HCT116 (cell line): ENCODE results near the gene FBXL16. TPM values are rescaled to one million over a fixed set of nuclear protein-coding genes. Genes with fewer than 3 reads are reported as not detected.

Experiments used
- ATAC-seq: fragments of 200-7000 bp; cut with Tn5 transposase; 2 replicates; pipeline ENCODE4 v1.9.1; 2020; ENCODE audit warnings: mild to moderate bottlenecking, moderate library complexity
- BruUV-seq: library from RNA; stranded (reverse); fragments of 400-500 nt; replicated peaks from 2 replicates; lab custom pipeline; 2021; lab: Mats Ljungman, UMichigan
- CTCF ChIA-PET: fragments of 300-600 bp; sonication (Branson Sonifier 250); formaldehyde crosslinking; loops from one replicate; lab custom pipeline; 2021; ENCODE audit warnings: antibody characterized with exemption; lab: Charles Lee
- POLR2A ChIA-PET: fragments of 300-600, 350-600 bp; sonication (Branson Sonifier 250); formaldehyde crosslinking; loops from one replicate; lab custom pipeline; 2021; ENCODE audit warnings: antibody characterized with exemption; lab: Charles Lee
- RAD21 ChIA-PET, 2 experiments: fragments of 300-600 bp; sonication (Branson Sonifier 250); formaldehyde crosslinking; loops; one replicate each; lab custom pipeline; 2023; ENCODE audit warnings: low total read pairs in 2 of 2; ENCODE audit not compliant: uncharacterized antibody in 2 of 2, unreplicated experiment in 2 of 2, low non-redundant PET in 1 of 2; lab: Charles Lee
- DNase-seq: peaks from one replicate; pipeline ENCODE4 v3.0.0-alpha.2; 2010; ENCODE audit warnings: low read depth, low spot score
- H2AFZ ChIP-seq: fragments of 200-600 bp; shearing (Covaris generic), sonication (generic); 2 replicates; pipeline ENCODE4 v1.6.1; 2017; ENCODE audit warnings: low read depth, mixed run types, mixed read lengths, antibody characterized with exemption, low read length; ENCODE audit not compliant: poor library complexity, severe bottlenecking
- H3K27ac ChIP-seq: 2 replicates; pipeline ENCODE4 v1.5.1; 2012; ENCODE audit warnings: low read depth, low read length
- H3K27me3 ChIP-seq: fragments of 200-600 bp; sonication (generic); 2 replicates; pipeline ENCODE4 v1.6.1; 2016; ENCODE audit warnings: mixed run types, low read length, mixed read lengths; ENCODE audit not compliant: insufficient read depth
- H3K36me3 ChIP-seq, 2 experiments: fragments of 200-500 bp in 1 of 2; fragments of 200-600 bp in 1 of 2; sonication (Bioruptor generic) in 1 of 2; sonication (generic) in 1 of 2; 2 replicates each; pipeline versions ENCODE4 v1.5.1 to v1.6.1; 2014 to 2016; ENCODE audit warnings: low read length in 2 of 2, inconsistent platforms in 1 of 2, mixed read lengths in 1 of 2, mixed run types in 1 of 2; ENCODE audit not compliant: insufficient read depth in 2 of 2, control insufficient read depth in 1 of 2
- H3K4me1 ChIP-seq, 2 experiments: fragments of 200-600 bp in 1 of 2; sonication (generic) in 1 of 2; 2 replicates each; pipeline versions ENCODE4 v1.5.1 to v1.6.1; 2012 to 2017; ENCODE audit warnings: low read length in 2 of 2, inconsistent platforms in 1 of 2, mild to moderate bottlenecking in 1 of 2, mixed read lengths in 1 of 2, mixed run types in 1 of 2, moderate library complexity in 1 of 2; ENCODE audit not compliant: insufficient read depth in 2 of 2, control insufficient read depth in 1 of 2
- H3K4me2 ChIP-seq: fragments of 200-600 bp; sonication (generic); 2 replicates; pipeline ENCODE4 v1.6.1; 2017; ENCODE audit warnings: mixed run types, low read length, mixed read lengths
- H3K4me3 ChIP-seq, 2 experiments: fragments of 200-600 bp in 1 of 2; sonication (generic) in 1 of 2; replicated peaks in 1 of 2; 2 replicates each; pipeline ENCODE4 v1.5.1; 2011 to 2016; ENCODE audit warnings: low read length in 2 of 2, control low read depth in 1 of 2, low read depth in 1 of 2, mild to moderate bottlenecking in 1 of 2, mixed read lengths in 1 of 2, mixed run types in 1 of 2
- H3K79me2 ChIP-seq: fragments of 200-600 bp; sonication (generic); 2 replicates; pipeline ENCODE4 v1.6.1; 2017; ENCODE audit warnings: mild to moderate bottlenecking, mixed run types, low read length, moderate library complexity, mixed read lengths; ENCODE audit not compliant: insufficient read depth
- H3K9ac ChIP-seq: fragments of 200-600 bp; sonication (generic); 2 replicates; pipeline ENCODE4 v1.6.1; 2016; ENCODE audit warnings: low read length, mixed read lengths
- H3K9me2 ChIP-seq: fragments of 200-600 bp; sonication (generic), shearing (Covaris generic); 2 replicates; pipeline ENCODE4 v1.6.1; 2017; ENCODE audit warnings: mixed run types, mild to moderate bottlenecking, moderate library complexity; ENCODE audit not compliant: insufficient read depth
- H3K9me3 ChIP-seq, 2 experiments: fragments of 200-500 bp in 1 of 2; fragments of 200-600 bp in 1 of 2; sonication (Bioruptor generic) in 1 of 2; sonication (generic) in 1 of 2; 2 replicates each; pipeline ENCODE4 v1.6.1; 2014 to 2017; ENCODE audit warnings: low read length in 2 of 2, mixed read lengths in 2 of 2, inconsistent platforms in 1 of 2, low read depth in 1 of 2, mild to moderate bottlenecking in 1 of 2, mixed run types in 1 of 2, moderate library complexity in 1 of 2; ENCODE audit not compliant: control insufficient read depth in 1 of 2, insufficient read depth in 1 of 2
- H4K20me1 ChIP-seq: fragments of 200-600 bp; sonication (generic), shearing (Covaris generic); 2 replicates; pipeline ENCODE4 v1.6.1; 2017; ENCODE audit warnings: mixed run types, mild to moderate bottlenecking, moderate library complexity; ENCODE audit not compliant: insufficient read depth
- CEBPB ChIP-seq: IDR thresholded peaks from 2 replicates; pipeline ENCODE4 v1.6.1; 2012; ENCODE audit warnings: low read depth
- EGR1 ChIP-seq: IDR thresholded peaks from 2 replicates; pipeline ENCODE4 v1.6.1; 2012; ENCODE audit warnings: low read depth
- EZH2 ChIP-seq: fragments of 200-600 bp; sonication (generic); IDR thresholded peaks from 2 replicates; pipeline ENCODE4 v1.6.1; 2017; ENCODE audit warnings: antibody characterized with exemption, mixed run types
- EZH2phosphoT487 ChIP-seq: fragments of 200-600 bp; IDR thresholded peaks from 2 replicates; pipeline ENCODE4 v1.6.1; 2018; ENCODE audit warnings: antibody characterized with exemption, borderline replicate concordance
- FOSL1 ChIP-seq: IDR thresholded peaks from 2 replicates; pipeline ENCODE4 v1.6.1; 2012; ENCODE audit warnings: low read depth
- JUND ChIP-seq: IDR thresholded peaks from 2 replicates; pipeline ENCODE4 v1.6.1; 2012
- POLR2A ChIP-seq: IDR thresholded peaks from 2 replicates; pipeline ENCODE4 v1.7.0; 2011; ENCODE audit warnings: borderline replicate concordance; ENCODE audit not compliant: insufficient read depth, insufficient read length; ENCODE audit errors: extremely low read depth
- POLR2AphosphoS5 ChIP-seq: IDR thresholded peaks from 2 replicates; pipeline ENCODE4 v1.6.1; 2011; ENCODE audit warnings: mild to moderate bottlenecking, low read depth, low read length, moderate library complexity
- RAD21 ChIP-seq: IDR thresholded peaks from 2 replicates; pipeline ENCODE4 v1.6.1; 2012; ENCODE audit warnings: low read depth, mild to moderate bottlenecking
- SIN3A ChIP-seq: IDR thresholded peaks from 2 replicates; pipeline ENCODE4 v1.6.1; 2012; ENCODE audit warnings: low read depth
- SP1 ChIP-seq: IDR thresholded peaks from 2 replicates; pipeline ENCODE4 v1.6.1; 2012; ENCODE audit warnings: low read depth
- SRF ChIP-seq: IDR thresholded peaks from 2 replicates; pipeline ENCODE4 v1.6.1; 2012; ENCODE audit warnings: low read depth
- YY1 ChIP-seq: IDR thresholded peaks from 2 replicates; pipeline ENCODE4 v1.6.1; 2011; ENCODE audit warnings: low read length, low read depth, moderate library complexity, mild to moderate bottlenecking; ENCODE audit not compliant: insufficient replicate concordance; ENCODE audit errors: extremely low read depth
- ZFX ChIP-seq: fragments of 450-650 bp; IDR thresholded peaks from 2 replicates; pipeline ENCODE4 v1.6.1; 2017
- ZNF274 ChIP-seq: fragments of 200-500 bp; sonication (Bioruptor generic); IDR thresholded peaks from 2 replicates; pipeline ENCODE4 v1.6.1; 2014; ENCODE audit warnings: mild to moderate bottlenecking, low read depth, low read length, inconsistent platforms
- intact Hi-C: fragments of 100-400 bp; cut with micrococcal nuclease; formaldehyde crosslinking; loops from 2 replicates; pipeline ENCODE4 v1.10.0; 2022
- total RNA-seq: library from RNA; stranded (reverse); gene quantifications from one replicate; pipeline ENCODE4 v1.2.1, GENCODE V29; 2021; ENCODE audit not compliant: unreplicated experiment
- TF ChIP-seq, protein P1 (sequence below), 3 experiments: fragments of 200-600 bp in 1 of 3; sonication (generic) in 1 of 3; IDR thresholded peaks in 2 of 3; conservative IDR thresholded peaks in 1 of 3; 2 replicates each; pipeline ENCODE4 v1.5.1; 2012 to 2017; ENCODE audit warnings: low read depth in 2 of 3, low read length in 2 of 3, antibody characterized with exemption in 1 of 3, borderline replicate concordance in 1 of 3, control low read depth in 1 of 3, mild to moderate bottlenecking in 1 of 3, mixed read lengths in 1 of 3, mixed run types in 1 of 3, moderate library complexity in 1 of 3; ENCODE audit not compliant: insufficient read depth in 1 of 3
- TF ChIP-seq, protein P2 (sequence below): IDR thresholded peaks from 2 replicates; pipeline ENCODE4 v1.6.1; 2012
- TF ChIP-seq, protein P3 (sequence below): IDR thresholded peaks from 2 replicates; pipeline ENCODE4 v1.6.1; 2012; ENCODE audit warnings: low read depth
- TF ChIP-seq, protein P4 (sequence below): IDR thresholded peaks from 2 replicates; pipeline ENCODE4 v1.6.1; 2012
- TF ChIP-seq, protein P5 (sequence below): IDR thresholded peaks from 2 replicates; pipeline ENCODE4 v1.6.1; 2011; ENCODE audit warnings: mild to moderate bottlenecking, low read length, moderate library complexity; ENCODE audit not compliant: insufficient replicate concordance; ENCODE audit errors: extremely low read depth

FBXL16 gene
- total RNA-seq, 1 experiment from 2014 or later, result 49.7 TPM

DNA sequence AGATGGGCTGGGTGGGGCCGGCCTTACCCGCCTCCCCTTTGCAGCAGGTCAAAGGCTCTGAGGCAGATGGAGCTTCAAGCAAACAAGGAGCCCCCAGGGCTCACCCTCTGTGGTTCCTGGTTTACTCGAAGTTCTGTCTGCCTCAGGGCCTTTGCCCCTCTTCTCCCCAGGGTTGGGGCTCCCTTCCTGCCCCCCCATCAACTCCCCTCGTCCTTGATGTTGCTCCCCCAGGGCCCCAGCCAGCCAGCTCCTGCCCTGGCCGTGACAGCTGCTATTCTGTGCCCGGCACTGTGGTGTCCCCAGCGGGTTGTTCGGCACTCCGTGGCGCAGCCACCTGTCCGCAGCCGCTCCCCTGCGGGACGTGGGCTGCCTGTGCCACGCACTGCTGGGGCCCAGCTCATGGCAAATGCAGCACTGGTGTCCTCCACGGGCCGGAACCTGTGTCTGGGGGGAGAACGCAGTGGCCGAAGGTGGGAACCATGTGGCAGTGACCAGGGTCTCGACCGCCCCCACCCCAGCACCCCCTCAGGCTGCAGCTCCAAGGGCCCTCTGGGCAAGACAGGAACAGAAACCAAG, 5.0 kb upstream of the FBXL16 start:
- no peaks in the 10 kb centered on the region for H3K27me3 ChIP-seq
- H3K4me2 ChIP-seq, result no peak overlapping the region
- CTCF ChIA-PET, result interaction anchor here (1.5 kb wide), 1 partner anchor 18 kb away, joined by 3 read pairs; no protein-coding TSS in a partner anchor

More for the DNA sequence above, 5.0 kb upstream of the FBXL16 start:
- Histone ChIP-seq H3K9me3 (no peaks in the 10 kb centered on the region), H3K9me2 (no peaks in the 10 kb centered on the region), H3K9ac (no peak overlapping the region), H3K4me3 (no peak overlapping the region), H3K36me3 (no peaks in the 10 kb centered on the region), H3K27ac (no peak overlapping the region), H2AFZ (no peak overlapping the region), H4K20me1 (no peaks in the 10 kb centered on the region), H3K4me1 (peaks cover 17 to 54% of the 10 kb centered on the region in 2 experiments), H3K79me2 (no peaks in the 10 kb centered on the region)
- ChIA-PET POLR2A (no interaction called here), RAD21 (no interaction called here)
- no peak for ATAC-seq
- no peak for DNase-seq
- no TSS peak for BruUV-seq
- TF ChIP-seq POLR2A (no peak), ZNF274 (no peak), FOSL1 (no peak), EZH2phosphoT487 (no peak), SRF (no peak), SIN3A (no peak), YY1 (no peak), POLR2AphosphoS5 (no peak), JUND (no peak), EGR1 (no peak), ZFX (no peak), CEBPB (no peak), RAD21 (no peak), EZH2 (no peak), SP1 (no peak)
- TF ChIP-seq, protein P1, sequence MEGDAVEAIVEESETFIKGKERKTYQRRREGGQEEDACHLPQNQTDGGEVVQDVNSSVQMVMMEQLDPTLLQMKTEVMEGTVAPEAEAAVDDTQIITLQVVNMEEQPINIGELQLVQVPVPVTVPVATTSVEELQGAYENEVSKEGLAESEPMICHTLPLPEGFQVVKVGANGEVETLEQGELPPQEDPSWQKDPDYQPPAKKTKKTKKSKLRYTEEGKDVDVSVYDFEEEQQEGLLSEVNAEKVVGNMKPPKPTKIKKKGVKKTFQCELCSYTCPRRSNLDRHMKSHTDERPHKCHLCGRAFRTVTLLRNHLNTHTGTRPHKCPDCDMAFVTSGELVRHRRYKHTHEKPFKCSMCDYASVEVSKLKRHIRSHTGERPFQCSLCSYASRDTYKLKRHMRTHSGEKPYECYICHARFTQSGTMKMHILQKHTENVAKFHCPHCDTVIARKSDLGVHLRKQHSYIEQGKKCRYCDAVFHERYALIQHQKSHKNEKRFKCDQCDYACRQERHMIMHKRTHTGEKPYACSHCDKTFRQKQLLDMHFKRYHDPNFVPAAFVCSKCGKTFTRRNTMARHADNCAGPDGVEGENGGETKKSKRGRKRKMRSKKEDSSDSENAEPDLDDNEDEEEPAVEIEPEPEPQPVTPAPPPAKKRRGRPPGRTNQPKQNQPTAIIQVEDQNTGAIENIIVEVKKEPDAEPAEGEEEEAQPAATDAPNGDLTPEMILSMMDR (IDR thresholded peaks at IDR 0.05 in 2 of 3, conservative IDR thresholded peaks at IDR 0.05 in 1 of 3; ENCODE audit: borderline replicate concordance in 1 of 3, insufficient read depth in 1 of 3, low read depth in 2 of 3, low read length in 2 of 3), result no peak
- TF ChIP-seq, protein P2, sequence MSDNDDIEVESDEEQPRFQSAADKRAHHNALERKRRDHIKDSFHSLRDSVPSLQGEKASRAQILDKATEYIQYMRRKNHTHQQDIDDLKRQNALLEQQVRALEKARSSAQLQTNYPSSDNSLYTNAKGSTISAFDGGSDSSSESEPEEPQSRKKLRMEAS, result no peak
- TF ChIP-seq, protein P3, sequence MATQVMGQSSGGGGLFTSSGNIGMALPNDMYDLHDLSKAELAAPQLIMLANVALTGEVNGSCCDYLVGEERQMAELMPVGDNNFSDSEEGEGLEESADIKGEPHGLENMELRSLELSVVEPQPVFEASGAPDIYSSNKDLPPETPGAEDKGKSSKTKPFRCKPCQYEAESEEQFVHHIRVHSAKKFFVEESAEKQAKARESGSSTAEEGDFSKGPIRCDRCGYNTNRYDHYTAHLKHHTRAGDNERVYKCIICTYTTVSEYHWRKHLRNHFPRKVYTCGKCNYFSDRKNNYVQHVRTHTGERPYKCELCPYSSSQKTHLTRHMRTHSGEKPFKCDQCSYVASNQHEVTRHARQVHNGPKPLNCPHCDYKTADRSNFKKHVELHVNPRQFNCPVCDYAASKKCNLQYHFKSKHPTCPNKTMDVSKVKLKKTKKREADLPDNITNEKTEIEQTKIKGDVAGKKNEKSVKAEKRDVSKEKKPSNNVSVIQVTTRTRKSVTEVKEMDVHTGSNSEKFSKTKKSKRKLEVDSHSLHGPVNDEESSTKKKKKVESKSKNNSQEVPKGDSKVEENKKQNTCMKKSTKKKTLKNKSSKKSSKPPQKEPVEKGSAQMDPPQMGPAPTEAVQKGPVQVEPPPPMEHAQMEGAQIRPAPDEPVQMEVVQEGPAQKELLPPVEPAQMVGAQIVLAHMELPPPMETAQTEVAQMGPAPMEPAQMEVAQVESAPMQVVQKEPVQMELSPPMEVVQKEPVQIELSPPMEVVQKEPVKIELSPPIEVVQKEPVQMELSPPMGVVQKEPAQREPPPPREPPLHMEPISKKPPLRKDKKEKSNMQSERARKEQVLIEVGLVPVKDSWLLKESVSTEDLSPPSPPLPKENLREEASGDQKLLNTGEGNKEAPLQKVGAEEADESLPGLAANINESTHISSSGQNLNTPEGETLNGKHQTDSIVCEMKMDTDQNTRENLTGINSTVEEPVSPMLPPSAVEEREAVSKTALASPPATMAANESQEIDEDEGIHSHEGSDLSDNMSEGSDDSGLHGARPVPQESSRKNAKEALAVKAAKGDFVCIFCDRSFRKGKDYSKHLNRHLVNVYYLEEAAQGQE, result no peak
- TF ChIP-seq, protein P4, sequence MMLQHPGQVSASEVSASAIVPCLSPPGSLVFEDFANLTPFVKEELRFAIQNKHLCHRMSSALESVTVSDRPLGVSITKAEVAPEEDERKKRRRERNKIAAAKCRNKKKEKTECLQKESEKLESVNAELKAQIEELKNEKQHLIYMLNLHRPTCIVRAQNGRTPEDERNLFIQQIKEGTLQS, result no peak
- TF ChIP-seq, protein P5, sequence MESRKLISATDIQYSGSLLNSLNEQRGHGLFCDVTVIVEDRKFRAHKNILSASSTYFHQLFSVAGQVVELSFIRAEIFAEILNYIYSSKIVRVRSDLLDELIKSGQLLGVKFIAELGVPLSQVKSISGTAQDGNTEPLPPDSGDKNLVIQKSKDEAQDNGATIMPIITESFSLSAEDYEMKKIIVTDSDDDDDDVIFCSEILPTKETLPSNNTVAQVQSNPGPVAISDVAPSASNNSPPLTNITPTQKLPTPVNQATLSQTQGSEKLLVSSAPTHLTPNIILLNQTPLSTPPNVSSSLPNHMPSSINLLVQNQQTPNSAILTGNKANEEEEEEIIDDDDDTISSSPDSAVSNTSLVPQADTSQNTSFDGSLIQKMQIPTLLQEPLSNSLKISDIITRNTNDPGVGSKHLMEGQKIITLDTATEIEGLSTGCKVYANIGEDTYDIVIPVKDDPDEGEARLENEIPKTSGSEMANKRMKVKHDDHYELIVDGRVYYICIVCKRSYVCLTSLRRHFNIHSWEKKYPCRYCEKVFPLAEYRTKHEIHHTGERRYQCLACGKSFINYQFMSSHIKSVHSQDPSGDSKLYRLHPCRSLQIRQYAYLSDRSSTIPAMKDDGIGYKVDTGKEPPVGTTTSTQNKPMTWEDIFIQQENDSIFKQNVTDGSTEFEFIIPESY, result no peak
- intact Hi-C loops, result loop anchor here (5.0 kb wide), 2 partner anchors 167 to 347 kb away; no protein-coding TSS in a partner anchor
